B cell (primary cell): ENCODE measurements around the gene HEXB.

Source experiments
- EZH2 ChIP-seq: IDR thresholded peaks from 2 replicates; pipeline ENCODE4 v1.6.1; 2012; ENCODE audit warnings: borderline replicate concordance, low read depth, mild to moderate bottlenecking, moderate library complexity, low read length; ENCODE audit not compliant: insufficient read depth, poor library complexity, severe bottlenecking
- TF ChIP-seq, protein P1 (sequence below): fragments of 200-600 bp; IDR thresholded peaks from one replicate; pipeline ENCODE4 v1.8.0; 2022; ENCODE audit warnings: antibody characterized with exemption, mild to moderate bottlenecking

- TF ChIP-seq, protein P1, sequence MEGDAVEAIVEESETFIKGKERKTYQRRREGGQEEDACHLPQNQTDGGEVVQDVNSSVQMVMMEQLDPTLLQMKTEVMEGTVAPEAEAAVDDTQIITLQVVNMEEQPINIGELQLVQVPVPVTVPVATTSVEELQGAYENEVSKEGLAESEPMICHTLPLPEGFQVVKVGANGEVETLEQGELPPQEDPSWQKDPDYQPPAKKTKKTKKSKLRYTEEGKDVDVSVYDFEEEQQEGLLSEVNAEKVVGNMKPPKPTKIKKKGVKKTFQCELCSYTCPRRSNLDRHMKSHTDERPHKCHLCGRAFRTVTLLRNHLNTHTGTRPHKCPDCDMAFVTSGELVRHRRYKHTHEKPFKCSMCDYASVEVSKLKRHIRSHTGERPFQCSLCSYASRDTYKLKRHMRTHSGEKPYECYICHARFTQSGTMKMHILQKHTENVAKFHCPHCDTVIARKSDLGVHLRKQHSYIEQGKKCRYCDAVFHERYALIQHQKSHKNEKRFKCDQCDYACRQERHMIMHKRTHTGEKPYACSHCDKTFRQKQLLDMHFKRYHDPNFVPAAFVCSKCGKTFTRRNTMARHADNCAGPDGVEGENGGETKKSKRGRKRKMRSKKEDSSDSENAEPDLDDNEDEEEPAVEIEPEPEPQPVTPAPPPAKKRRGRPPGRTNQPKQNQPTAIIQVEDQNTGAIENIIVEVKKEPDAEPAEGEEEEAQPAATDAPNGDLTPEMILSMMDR, result no peak
- no peak for TF ChIP-seq EZH2
Observed at GRCh38 chr5:74717596-74717995, 32.6 kb downstream of the HEXB start.
